AG04450 (cell line): ENCODE measurements around the gene KCNIP3. TPM values are rescaled to one million over a fixed set of nuclear protein-coding genes. Genes with fewer than 3 reads are reported as not detected.

Experiments
- CTCF ChIA-PET: fragments of 300-600, 350-600 bp; formaldehyde crosslinking; extraction: SDS; loops from one replicate; lab custom pipeline; 2022; ENCODE audit warnings: antibody characterized with exemption, inconsistent platforms; lab: Charles Lee
- POLR2A ChIA-PET: fragments of 350-600 bp; formaldehyde crosslinking; extraction: SDS; loops from one replicate; lab custom pipeline; 2021; ENCODE audit warnings: antibody characterized with exemption, inconsistent platforms; lab: Yijun Ruan, JAX
- DNase-seq: peaks from one replicate; pipeline ENCODE4 v3.0.0-alpha.2; 2011; ENCODE audit warnings: low read depth, low spot score
- H3K27ac ChIP-seq: one replicate; pipeline ENCODE4 v1.5.1; 2012; ENCODE audit warnings: low read depth, low read length, control low read depth
- H3K27me3 ChIP-seq: one replicate; pipeline ENCODE4 v1.6.0; 2012; ENCODE audit warnings: low read length; ENCODE audit not compliant: control insufficient read depth, insufficient read depth
- H3K4me3 ChIP-seq: 2 replicates; pipeline ENCODE4 v1.5.1; 2011; ENCODE audit warnings: mild to moderate bottlenecking, low read depth, low read length, control low read depth
- H3K9me3 ChIP-seq: 2 replicates; pipeline ENCODE4 v1.5.1; 2012; ENCODE audit warnings: low read length; ENCODE audit not compliant: control insufficient read depth, insufficient read depth
- polyA plus RNA-seq: library from polyadenylated mRNA; depleted of rRNA; stranded (reverse); fragments of >200 nt; gene quantifications from 2 replicates; pipeline ENCODE4 v1.2.3, GENCODE V29; 2011
- TF ChIP-seq, protein P1 (sequence below): IDR thresholded peaks from 2 replicates; pipeline ENCODE4 v1.5.1; 2011; ENCODE audit warnings: low read depth, low read length, control low read depth, inconsistent platforms

The KCNIP3 gene
- polyA plus RNA-seq, 1 experiment, result 0.12 TPM

DNA sequence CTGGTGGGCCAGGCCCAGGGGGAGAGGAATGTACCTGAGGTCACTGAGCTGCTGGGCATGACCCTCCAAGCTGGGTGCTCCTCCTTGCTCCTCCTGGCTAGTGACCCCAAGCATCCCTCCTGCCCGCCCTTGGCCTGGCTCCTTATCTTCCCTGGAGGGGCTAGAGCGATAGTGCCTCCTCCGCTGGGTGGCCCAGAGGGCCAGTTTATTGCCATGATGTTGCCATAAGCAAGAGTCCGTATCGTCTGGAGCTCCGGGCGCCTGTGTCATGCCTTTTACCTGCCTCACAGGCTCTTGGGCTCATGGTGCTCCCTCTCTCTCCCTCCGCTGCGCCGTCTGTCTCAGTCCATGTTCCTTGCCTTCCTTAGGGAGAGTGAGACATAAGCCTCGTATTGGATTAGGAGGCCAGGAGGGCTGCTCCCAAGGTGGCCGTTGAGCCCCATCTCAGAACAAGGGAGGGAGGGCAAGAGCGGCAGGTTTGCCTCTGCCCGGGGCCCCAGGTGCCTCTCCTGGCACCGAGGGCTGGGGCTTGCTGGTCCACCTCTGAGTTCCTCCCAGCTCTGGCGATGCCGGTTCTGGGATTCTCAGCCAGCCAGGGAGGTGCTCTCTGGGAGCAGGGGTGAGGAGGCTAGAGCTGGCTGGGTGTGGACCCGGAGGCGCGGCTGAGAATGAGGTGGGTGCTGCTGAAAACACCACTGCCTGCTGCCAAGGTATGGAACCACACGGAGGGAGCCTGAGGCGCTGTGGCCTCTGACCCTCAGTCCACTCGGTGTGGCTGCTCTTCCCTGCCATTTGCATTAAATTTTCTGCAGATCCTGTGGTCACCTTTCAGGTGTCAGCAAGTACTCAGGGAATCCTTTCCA, 22.6 kb downstream of the KCNIP3 start:
- ChIA-PET POLR2A (no interaction called here), CTCF (no interaction called here)
- TF ChIP-seq, protein P1, sequence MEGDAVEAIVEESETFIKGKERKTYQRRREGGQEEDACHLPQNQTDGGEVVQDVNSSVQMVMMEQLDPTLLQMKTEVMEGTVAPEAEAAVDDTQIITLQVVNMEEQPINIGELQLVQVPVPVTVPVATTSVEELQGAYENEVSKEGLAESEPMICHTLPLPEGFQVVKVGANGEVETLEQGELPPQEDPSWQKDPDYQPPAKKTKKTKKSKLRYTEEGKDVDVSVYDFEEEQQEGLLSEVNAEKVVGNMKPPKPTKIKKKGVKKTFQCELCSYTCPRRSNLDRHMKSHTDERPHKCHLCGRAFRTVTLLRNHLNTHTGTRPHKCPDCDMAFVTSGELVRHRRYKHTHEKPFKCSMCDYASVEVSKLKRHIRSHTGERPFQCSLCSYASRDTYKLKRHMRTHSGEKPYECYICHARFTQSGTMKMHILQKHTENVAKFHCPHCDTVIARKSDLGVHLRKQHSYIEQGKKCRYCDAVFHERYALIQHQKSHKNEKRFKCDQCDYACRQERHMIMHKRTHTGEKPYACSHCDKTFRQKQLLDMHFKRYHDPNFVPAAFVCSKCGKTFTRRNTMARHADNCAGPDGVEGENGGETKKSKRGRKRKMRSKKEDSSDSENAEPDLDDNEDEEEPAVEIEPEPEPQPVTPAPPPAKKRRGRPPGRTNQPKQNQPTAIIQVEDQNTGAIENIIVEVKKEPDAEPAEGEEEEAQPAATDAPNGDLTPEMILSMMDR, result no peak
- H3K27ac ChIP-seq, result no peak overlapping the region
- H3K27me3 ChIP-seq, result peaks cover 10% of the 10 kb centered on the region
- peaks cover 6% of the 10 kb centered on the region; the same call in 1 of the 2 replicates for H3K9me3 ChIP-seq
- no peak for DNase-seq
- no peak overlapping the region for H3K4me3 ChIP-seq

DNA sequence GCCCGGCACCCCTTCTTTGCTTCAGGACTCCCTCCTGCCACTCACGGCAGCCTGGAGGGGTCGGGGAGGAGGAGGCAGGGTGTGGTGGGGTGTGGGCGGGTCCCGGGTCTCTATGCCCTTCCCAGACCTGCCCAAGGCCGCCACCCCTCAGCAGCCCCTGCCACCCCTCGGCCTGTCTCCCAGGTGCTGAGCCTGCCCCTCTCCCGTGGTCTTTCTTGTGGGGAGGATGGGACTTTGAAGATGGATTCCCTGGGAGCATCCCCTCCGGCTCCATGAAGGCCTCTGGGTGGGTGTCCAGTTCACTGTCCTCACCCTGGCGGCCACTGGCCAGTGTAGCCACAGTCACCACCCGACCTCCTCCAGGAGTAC, 23.2 kb downstream of the KCNIP3 start:
- no peak for DNase-seq
- no peak overlapping the region for H3K4me3 ChIP-seq
- ChIA-PET POLR2A (no interaction called here), CTCF (no interaction called here)
- H3K27ac ChIP-seq, result no peak overlapping the region
- TF ChIP-seq, protein P1, result no peak
- H3K9me3 ChIP-seq, result peaks cover 11% of the 10 kb centered on the region
- H3K27me3 ChIP-seq, result peaks cover 8% of the 10 kb centered on the region

- TF ChIP-seq, protein P1, result no peak
- Histone ChIP-seq H3K27ac (no peak overlapping the region), H3K9me3 (peaks cover 15% of the 10 kb centered on the region), H3K27me3 (peaks cover 8% of the 10 kb centered on the region), H3K4me3 (no peak overlapping the region)
- no peak for DNase-seq
- ChIA-PET CTCF (no interaction called here), POLR2A (no interaction called here)
Observed at GRCh38 chr2:95320986-95321767, 24.0 kb downstream of the KCNIP3 start.

DNA sequence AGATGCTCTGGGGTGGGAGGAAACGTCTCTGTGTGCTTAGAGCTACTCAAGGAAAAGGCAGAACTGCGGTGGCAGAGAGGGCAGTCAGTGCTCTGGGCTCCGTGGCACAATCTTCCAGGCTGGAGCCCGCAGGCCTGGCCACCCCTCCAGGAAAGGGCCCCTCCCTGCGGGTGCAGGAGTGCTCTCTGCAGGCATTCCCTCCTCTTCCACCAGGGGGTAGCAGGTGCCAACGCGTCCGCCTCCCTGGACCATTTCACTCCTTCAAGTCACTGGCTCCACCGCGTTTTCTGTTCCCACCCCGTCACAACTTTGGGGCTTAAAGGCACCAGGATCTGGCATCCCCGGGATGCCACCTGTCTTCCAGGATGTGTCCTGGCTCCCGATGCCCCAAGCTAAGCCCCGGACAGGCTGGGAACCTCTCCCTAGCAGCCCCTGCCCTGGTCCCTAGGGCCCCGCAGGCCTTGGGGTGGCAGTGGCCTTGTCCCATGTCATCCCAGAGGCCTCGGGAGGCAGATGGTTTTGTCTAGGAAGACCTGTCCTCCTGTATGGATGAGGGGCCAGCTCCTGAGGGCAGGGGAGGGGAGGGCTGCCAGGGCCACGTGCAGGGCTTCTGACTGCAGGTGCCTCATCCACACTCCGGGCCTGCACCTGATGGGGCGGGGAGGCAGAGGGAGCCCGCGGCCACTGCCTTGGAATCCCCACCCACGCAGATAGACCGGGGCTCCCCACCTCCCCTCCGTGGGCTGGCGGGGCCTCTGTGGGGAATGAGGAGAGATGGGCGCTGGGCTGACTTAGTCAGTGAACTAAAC, 26.4 kb downstream of the KCNIP3 start:
- H3K9me3 ChIP-seq, result peaks cover 21% of the 10 kb centered on the region
- TF ChIP-seq, protein P1, result peak; percentile 41
- no peak overlapping the region for H3K4me3 ChIP-seq
- H3K27me3 ChIP-seq, result peaks cover 8% of the 10 kb centered on the region
- H3K27ac ChIP-seq, result no peak overlapping the region
- no peak for DNase-seq
- ChIA-PET POLR2A (no interaction called here), CTCF (no interaction called here)
